K562 (cell line): ENCODE data around the gene QPRT.

Experiments used
- BRCA1 ChIP-seq, 2 experiments: fragments of 450-650 bp in 1 of 2; sonication (generic) in 1 of 2; formaldehyde crosslinking in 1 of 2; IDR thresholded peaks; 2 replicates each; pipeline versions ENCODE4 v1.5.0 to v1.6.1; 2017 to 2020; ENCODE audit warnings: mild to moderate bottlenecking in 1 of 2, missing genetic modification reagents in 1 of 2
- IRF2 ChIP-seq: sonication (generic); formaldehyde crosslinking; IDR thresholded peaks from 2 replicates; pipeline ENCODE4 v1.8.1; 2022; ENCODE audit warnings: mild to moderate bottlenecking, missing genetic modification reagents
- NFE2L1 ChIP-seq: fragments of 450-650 bp; IDR thresholded peaks from 2 replicates; pipeline ENCODE4 v1.6.1; 2016; ENCODE audit warnings: missing genetic modification characterization, low read depth, mild to moderate bottlenecking, missing compliant biosample characterization, moderate library complexity, borderline replicate concordance
- POLR2A ChIP-seq: fragments of 450-650 bp; conservative IDR thresholded peaks from 2 replicates; pipeline ENCODE4 v1.6.1; 2016
- RBBP5 ChIP-seq: fragments of 200-600 bp; sonication (generic); IDR thresholded peaks from 2 replicates; pipeline ENCODE4 v1.6.1; 2012; ENCODE audit warnings: borderline replicate concordance, mild to moderate bottlenecking, low read length, control low read depth, inconsistent platforms; ENCODE audit not compliant: insufficient read depth, poor library complexity, severe bottlenecking
- RNF2 ChIP-seq: sonication (generic); IDR thresholded peaks from 2 replicates; pipeline ENCODE4 v1.6.1; 2016
- SP1 ChIP-seq: sonication (generic); formaldehyde crosslinking; IDR thresholded peaks from 2 replicates; pipeline ENCODE4 v1.8.1; 2022; ENCODE audit warnings: mild to moderate bottlenecking, missing genetic modification reagents
- ZZZ3 ChIP-seq: fragments of 450-650 bp; IDR thresholded peaks from 2 replicates; pipeline ENCODE4 v1.6.1; 2016; ENCODE audit warnings: antibody characterized with exemption, mild to moderate bottlenecking, moderate library complexity
- TF ChIP-seq, protein P1 (sequence below), 3 experiments: IDR thresholded peaks in 2 of 3; conservative IDR thresholded peaks in 1 of 3; 2 replicates each; pipeline ENCODE4 v1.5.1; 2011 to 2012; ENCODE audit warnings: low read length in 3 of 3, mild to moderate bottlenecking in 3 of 3, control low read depth in 2 of 3, improper control_type of control experiment in 1 of 3, inconsistent platforms in 1 of 3, low read depth in 1 of 3, mixed read lengths in 1 of 3, moderate library complexity in 1 of 3; ENCODE audit not compliant: insufficient read depth in 2 of 3
- TF ChIP-seq, protein P2 (sequence below): fragments of 200-800 bp; sonication (Bioruptor generic); IDR thresholded peaks from 2 replicates; pipeline ENCODE4 v1.6.1; 2016; ENCODE audit warnings: missing genetic modification characterization, missing compliant biosample characterization

DNA sequence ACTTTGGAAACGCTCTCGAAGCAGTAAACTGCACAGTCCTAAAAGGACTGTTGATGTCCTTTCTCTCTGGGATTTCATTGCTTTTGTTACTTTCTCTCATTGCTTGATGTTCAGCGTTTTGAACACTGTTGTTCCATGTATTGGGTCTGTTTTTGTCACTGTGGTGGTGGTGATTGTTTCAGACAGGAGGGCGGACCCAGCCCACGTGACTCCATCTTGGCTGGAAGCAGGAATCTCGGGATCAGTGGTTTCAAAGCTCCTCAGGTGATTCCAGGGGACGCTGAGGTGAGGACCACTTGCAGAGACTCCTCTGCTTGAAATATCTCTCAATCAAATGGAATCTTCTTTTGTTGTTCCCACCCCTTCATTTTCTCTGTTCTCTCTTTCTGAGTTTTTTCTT lies 48.5 kb downstream of the QPRT start:
- no peak for TF ChIP-seq NFE2L1 (tag)
- TF ChIP-seq, protein P1, sequence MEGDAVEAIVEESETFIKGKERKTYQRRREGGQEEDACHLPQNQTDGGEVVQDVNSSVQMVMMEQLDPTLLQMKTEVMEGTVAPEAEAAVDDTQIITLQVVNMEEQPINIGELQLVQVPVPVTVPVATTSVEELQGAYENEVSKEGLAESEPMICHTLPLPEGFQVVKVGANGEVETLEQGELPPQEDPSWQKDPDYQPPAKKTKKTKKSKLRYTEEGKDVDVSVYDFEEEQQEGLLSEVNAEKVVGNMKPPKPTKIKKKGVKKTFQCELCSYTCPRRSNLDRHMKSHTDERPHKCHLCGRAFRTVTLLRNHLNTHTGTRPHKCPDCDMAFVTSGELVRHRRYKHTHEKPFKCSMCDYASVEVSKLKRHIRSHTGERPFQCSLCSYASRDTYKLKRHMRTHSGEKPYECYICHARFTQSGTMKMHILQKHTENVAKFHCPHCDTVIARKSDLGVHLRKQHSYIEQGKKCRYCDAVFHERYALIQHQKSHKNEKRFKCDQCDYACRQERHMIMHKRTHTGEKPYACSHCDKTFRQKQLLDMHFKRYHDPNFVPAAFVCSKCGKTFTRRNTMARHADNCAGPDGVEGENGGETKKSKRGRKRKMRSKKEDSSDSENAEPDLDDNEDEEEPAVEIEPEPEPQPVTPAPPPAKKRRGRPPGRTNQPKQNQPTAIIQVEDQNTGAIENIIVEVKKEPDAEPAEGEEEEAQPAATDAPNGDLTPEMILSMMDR (IDR thresholded peaks at IDR 0.05 in 2 of 3, conservative IDR thresholded peaks at IDR 0.05 in 1 of 3; ENCODE audit: insufficient read depth in 2 of 3, low read depth in 1 of 3, low read length in 3 of 3), result no peak
- no peak for TF ChIP-seq POLR2A
- TF ChIP-seq, protein P2, sequence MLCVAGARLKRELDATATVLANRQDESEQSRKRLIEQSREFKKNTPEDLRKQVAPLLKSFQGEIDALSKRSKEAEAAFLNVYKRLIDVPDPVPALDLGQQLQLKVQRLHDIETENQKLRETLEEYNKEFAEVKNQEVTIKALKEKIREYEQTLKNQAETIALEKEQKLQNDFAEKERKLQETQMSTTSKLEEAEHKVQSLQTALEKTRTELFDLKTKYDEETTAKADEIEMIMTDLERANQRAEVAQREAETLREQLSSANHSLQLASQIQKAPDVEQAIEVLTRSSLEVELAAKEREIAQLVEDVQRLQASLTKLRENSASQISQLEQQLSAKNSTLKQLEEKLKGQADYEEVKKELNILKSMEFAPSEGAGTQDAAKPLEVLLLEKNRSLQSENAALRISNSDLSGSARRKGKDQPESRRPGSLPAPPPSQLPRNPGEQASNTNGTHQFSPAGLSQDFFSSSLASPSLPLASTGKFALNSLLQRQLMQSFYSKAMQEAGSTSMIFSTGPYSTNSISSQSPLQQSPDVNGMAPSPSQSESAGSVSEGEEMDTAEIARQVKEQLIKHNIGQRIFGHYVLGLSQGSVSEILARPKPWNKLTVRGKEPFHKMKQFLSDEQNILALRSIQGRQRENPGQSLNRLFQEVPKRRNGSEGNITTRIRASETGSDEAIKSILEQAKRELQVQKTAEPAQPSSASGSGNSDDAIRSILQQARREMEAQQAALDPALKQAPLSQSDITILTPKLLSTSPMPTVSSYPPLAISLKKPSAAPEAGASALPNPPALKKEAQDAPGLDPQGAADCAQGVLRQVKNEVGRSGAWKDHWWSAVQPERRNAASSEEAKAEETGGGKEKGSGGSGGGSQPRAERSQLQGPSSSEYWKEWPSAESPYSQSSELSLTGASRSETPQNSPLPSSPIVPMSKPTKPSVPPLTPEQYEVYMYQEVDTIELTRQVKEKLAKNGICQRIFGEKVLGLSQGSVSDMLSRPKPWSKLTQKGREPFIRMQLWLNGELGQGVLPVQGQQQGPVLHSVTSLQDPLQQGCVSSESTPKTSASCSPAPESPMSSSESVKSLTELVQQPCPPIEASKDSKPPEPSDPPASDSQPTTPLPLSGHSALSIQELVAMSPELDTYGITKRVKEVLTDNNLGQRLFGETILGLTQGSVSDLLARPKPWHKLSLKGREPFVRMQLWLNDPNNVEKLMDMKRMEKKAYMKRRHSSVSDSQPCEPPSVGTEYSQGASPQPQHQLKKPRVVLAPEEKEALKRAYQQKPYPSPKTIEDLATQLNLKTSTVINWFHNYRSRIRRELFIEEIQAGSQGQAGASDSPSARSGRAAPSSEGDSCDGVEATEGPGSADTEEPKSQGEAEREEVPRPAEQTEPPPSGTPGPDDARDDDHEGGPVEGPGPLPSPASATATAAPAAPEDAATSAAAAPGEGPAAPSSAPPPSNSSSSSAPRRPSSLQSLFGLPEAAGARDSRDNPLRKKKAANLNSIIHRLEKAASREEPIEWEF (CRISPR knock-in tag), result no peak
- TF ChIP-seq RNF2, result no peak
- no peak for TF ChIP-seq ZZZ3
- TF ChIP-seq IRF2, result no peak
- TF ChIP-seq BRCA1 (IDR thresholded peaks at IDR 0.05), result no peak
- TF ChIP-seq BRCA1 (CRISPR knock-in tag; IDR thresholded peaks at IDR 0.05), result no peak
- TF ChIP-seq SP1, result no peak
- no peak for TF ChIP-seq RBBP5
